Measurements from ENCODE around the gene MAP3K7CL.
A peak's percentile ranks its signal among the peaks of the same experiment; 100 is the strongest.

MAP3K7CL gene

GRCh38 chr21:29102791-29103257, 27.6 kb upstream of the MAP3K7CL start:
- no peak overlapping the region for H3K4me3 ChIP-seq (ENCODE audit: low read depth, low read length)
- H3K36me3 ChIP-seq (ENCODE audit: control insufficient read depth, insufficient read depth, low read length): no peaks in the 10 kb centered on the region
- H3K27me3 ChIP-seq (ENCODE audit: control insufficient read depth, insufficient read depth, low read length): no peaks in the 10 kb centered on the region
- no peak overlapping the region for H3K9ac ChIP-seq (ENCODE audit: low read length)
- peaks cover 3% of the 10 kb centered on the region; the same call in 1 of the 2 replicates for H3K4me1 ChIP-seq (ENCODE audit: control insufficient read depth, insufficient read depth, low read length)
- no peaks in the 10 kb centered on the region; the same call in 1 of the 2 replicates for H3K9me3 ChIP-seq (ENCODE audit: control insufficient read depth, insufficient read depth, low read depth, low read length)
- H3K27ac ChIP-seq (ENCODE audit: low read depth, low read length): no peak overlapping the region

DNA sequence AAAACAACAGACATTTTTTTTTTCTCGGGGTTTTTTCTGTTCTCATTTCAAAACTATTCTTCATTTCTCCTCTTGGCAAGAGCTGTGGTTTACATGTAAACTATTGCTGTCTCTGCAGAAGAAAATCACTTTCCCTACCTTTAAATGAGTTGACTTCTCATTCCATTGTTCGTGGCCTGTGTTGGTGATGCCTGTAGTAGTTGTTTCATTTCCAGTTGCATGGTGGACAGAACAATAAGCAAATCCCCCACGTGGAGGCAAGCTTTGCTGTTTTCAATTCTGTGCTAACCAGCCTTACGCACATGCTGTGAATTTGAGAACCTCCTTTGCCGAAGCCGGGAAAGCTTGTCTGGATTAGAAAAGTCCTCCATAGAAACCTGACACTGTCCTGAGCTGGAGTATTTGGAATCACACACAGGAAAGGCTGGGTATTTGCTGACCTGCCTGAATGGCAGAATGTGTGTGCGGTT, 26.2 kb upstream of the MAP3K7CL start:
- Histone ChIP-seq H3K27me3 (ENCODE audit: control insufficient read depth, insufficient read depth, low read length) (no peaks in the 10 kb centered on the region), H3K4me3 (ENCODE audit: low read depth, low read length) (no peak overlapping the region), H3K27ac (ENCODE audit: low read depth, low read length) (no peak overlapping the region), H3K9me3 (ENCODE audit: control insufficient read depth, insufficient read depth, low read depth, low read length) (no peaks in the 10 kb centered on the region; the same call in 1 of the 2 replicates), H3K36me3 (ENCODE audit: control insufficient read depth, insufficient read depth, low read length) (no peaks in the 10 kb centered on the region), H3K9ac (ENCODE audit: low read length) (no peak overlapping the region), H3K4me1 (ENCODE audit: control insufficient read depth, insufficient read depth, low read length) (peaks cover 3% of the 10 kb centered on the region; the same call in 1 of the 2 replicates)

DNA sequence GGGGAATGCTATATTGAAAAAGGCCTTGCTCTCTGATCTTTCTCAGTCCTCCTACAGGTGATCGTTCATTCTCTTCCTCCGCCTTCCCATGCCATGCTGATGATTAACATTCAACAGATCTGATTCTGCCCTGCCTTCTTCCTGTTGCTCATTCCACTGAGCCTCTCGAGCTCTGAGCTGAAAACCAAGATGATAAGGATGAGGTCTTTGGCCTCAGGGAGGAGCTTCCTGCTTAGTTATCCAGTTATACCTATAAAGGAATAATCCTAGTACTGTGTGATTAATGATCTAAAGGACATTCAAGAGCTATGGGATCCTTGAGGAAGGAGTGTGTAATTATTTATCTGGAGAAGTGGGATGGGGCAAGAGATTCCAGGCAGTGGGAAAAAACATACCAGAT, 25.2 kb upstream of the MAP3K7CL start:
- Histone ChIP-seq H3K4me1 (ENCODE audit: control insufficient read depth, insufficient read depth, low read length) (peaks cover 3% of the 10 kb centered on the region; the same call in 1 of the 2 replicates), H3K9ac (ENCODE audit: low read length) (no peak overlapping the region), H3K36me3 (ENCODE audit: control insufficient read depth, insufficient read depth, low read length) (no peaks in the 10 kb centered on the region), H3K9me3 (ENCODE audit: control insufficient read depth, insufficient read depth, low read depth, low read length) (no peaks in the 10 kb centered on the region; the same call in 1 of the 2 replicates), H3K4me3 (ENCODE audit: low read depth, low read length) (no peak overlapping the region), H3K27me3 (ENCODE audit: control insufficient read depth, insufficient read depth, low read length) (no peaks in the 10 kb centered on the region), H3K27ac (ENCODE audit: low read depth, low read length) (no peak overlapping the region)

GRCh38 chr21:29114765-29115500, 15.5 kb upstream of the MAP3K7CL start:
- Histone ChIP-seq H3K9ac (ENCODE audit: low read length) (peak overlapping the region; percentile 49), H3K4me1 (ENCODE audit: control insufficient read depth, insufficient read depth, low read length) (peaks cover 31% of the 10 kb centered on the region), H3K9me3 (ENCODE audit: control insufficient read depth, insufficient read depth, low read depth, low read length) (no peaks in the 10 kb centered on the region), H3K27ac (ENCODE audit: low read depth, low read length) (peak overlapping the region; percentile 92; the same call in 1 of the 2 replicates), H3K4me3 (ENCODE audit: low read depth, low read length) (no peak overlapping the region), H3K27me3 (ENCODE audit: control insufficient read depth, insufficient read depth, low read length) (no peaks in the 10 kb centered on the region), H3K36me3 (ENCODE audit: control insufficient read depth, insufficient read depth, low read length) (no peaks in the 10 kb centered on the region)

DNA sequence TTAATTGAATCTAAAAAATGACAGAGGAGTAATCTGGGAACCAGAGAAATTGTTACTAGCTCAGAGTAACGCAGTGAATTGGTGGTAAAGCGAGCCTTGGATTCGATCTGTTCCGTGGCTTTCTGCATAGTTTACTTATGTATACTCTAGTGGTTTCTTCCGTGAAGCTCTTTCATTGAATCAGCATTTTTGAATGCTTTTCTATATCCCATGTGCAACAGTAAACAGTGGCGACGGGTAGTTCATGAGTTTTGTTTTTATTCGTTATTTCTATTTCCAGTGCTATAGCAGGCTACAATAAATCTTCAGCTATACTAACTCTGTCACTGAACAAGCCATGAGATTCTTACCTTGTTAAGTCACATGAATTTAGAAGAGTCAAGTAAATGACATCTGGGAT, 14.5 kb upstream of the MAP3K7CL start:
- peak overlapping the region; percentile 92; the same call in 1 of the 2 replicates for H3K27ac ChIP-seq (ENCODE audit: low read depth, low read length)
- no peak overlapping the region for H3K9ac ChIP-seq (ENCODE audit: low read length)
- no peaks in the 10 kb centered on the region for H3K9me3 ChIP-seq (ENCODE audit: control insufficient read depth, insufficient read depth, low read depth, low read length)
- H3K4me3 ChIP-seq (ENCODE audit: low read depth, low read length): no peak overlapping the region
- H3K36me3 ChIP-seq (ENCODE audit: control insufficient read depth, insufficient read depth, low read length): no peaks in the 10 kb centered on the region
- no peaks in the 10 kb centered on the region for H3K27me3 ChIP-seq (ENCODE audit: control insufficient read depth, insufficient read depth, low read length)
- H3K4me1 ChIP-seq (ENCODE audit: control insufficient read depth, insufficient read depth, low read length): peaks cover 31% of the 10 kb centered on the region

DNA sequence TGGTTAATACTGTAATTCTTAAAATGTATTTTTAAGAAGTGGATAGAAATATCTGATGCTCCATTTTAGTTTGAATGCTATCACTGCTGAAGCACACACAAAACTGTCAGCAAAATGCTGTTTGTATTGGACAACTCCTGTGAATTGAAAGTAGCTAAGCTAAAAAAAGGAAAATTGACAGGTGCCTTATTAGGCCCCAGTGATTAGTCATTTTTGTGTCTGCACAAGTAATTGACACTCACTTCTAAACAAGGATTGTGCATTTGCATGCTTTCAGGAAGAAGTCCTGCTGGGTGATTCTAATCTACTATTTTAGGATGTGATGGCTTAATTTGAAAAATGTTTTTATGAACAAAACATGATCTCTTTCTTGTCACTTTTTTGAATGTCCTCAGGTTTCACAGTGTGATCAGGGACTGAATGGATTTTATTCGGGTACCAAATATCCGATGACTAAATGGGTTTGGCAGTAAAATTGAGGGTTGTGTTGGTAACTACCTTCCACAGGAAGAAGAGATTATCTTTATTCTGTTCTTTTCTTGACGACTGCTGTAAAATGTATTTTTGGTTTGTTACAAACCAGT, 13.0 kb upstream of the MAP3K7CL start:
- no peak overlapping the region for H3K27ac ChIP-seq (ENCODE audit: low read depth, low read length)
- no peak overlapping the region for H3K9ac ChIP-seq (ENCODE audit: low read length)
- H3K4me1 ChIP-seq (ENCODE audit: control insufficient read depth, insufficient read depth, low read length): peaks cover 25% of the 10 kb centered on the region
- no peaks in the 10 kb centered on the region for H3K36me3 ChIP-seq (ENCODE audit: control insufficient read depth, insufficient read depth, low read length)
- H3K4me3 ChIP-seq (ENCODE audit: low read depth, low read length): no peak overlapping the region
- H3K27me3 ChIP-seq (ENCODE audit: control insufficient read depth, insufficient read depth, low read length): no peaks in the 10 kb centered on the region
- H3K9me3 ChIP-seq (ENCODE audit: control insufficient read depth, insufficient read depth, low read depth, low read length): no peaks in the 10 kb centered on the region

GRCh38 chr21:29121759-29122158, 8.7 kb upstream of the MAP3K7CL start:
- Histone ChIP-seq H3K4me3 (ENCODE audit: low read depth, low read length) (no peak overlapping the region), H3K27ac (ENCODE audit: low read depth, low read length) (no peak overlapping the region), H3K36me3 (ENCODE audit: control insufficient read depth, insufficient read depth, low read length) (no peaks in the 10 kb centered on the region), H3K9ac (ENCODE audit: low read length) (no peak overlapping the region), H3K27me3 (ENCODE audit: control insufficient read depth, insufficient read depth, low read length) (no peaks in the 10 kb centered on the region), H3K9me3 (ENCODE audit: control insufficient read depth, insufficient read depth, low read depth, low read length) (no peaks in the 10 kb centered on the region), H3K4me1 (ENCODE audit: control insufficient read depth, insufficient read depth, low read length) (peaks cover 6% of the 10 kb centered on the region; the same call in 1 of the 2 replicates)

DNA sequence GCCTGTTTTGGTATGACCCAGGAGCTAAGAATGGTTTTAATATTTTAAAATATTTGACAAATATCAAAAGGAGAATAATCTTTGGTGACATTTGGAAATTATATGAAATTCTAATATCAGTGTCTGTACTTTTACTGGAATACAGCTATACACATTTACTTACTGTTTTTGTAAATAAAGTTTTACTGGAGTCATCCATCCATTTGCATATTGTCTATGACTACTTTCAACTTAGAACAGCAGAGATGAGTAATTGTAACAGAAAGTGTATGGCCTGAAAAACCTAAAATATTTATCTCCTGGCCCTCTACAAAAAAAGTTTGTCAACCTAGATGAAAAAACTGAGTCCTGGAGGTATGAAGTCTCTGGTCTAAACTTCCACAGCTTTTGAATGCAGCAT, 5.8 kb upstream of the MAP3K7CL start:
- Histone ChIP-seq H3K9me3 (ENCODE audit: control insufficient read depth, insufficient read depth, low read depth, low read length) (peaks cover 7% of the 10 kb centered on the region; the same call in 1 of the 2 replicates), H3K9ac (ENCODE audit: low read length) (no peak overlapping the region), H3K4me3 (ENCODE audit: low read depth, low read length) (no peak overlapping the region), H3K4me1 (ENCODE audit: control insufficient read depth, insufficient read depth, low read length) (no peaks in the 10 kb centered on the region), H3K27ac (ENCODE audit: low read depth, low read length) (no peak overlapping the region), H3K36me3 (ENCODE audit: control insufficient read depth, insufficient read depth, low read length) (no peaks in the 10 kb centered on the region), H3K27me3 (ENCODE audit: control insufficient read depth, insufficient read depth, low read length) (no peaks in the 10 kb centered on the region)

GRCh38 chr21:29125191-29125590, 5.3 kb upstream of the MAP3K7CL start:
- Histone ChIP-seq H3K9me3 (ENCODE audit: control insufficient read depth, insufficient read depth, low read depth, low read length) (peaks cover 8% of the 10 kb centered on the region; the same call in 1 of the 2 replicates), H3K27me3 (ENCODE audit: control insufficient read depth, insufficient read depth, low read length) (no peaks in the 10 kb centered on the region), H3K36me3 (ENCODE audit: control insufficient read depth, insufficient read depth, low read length) (no peaks in the 10 kb centered on the region), H3K4me3 (ENCODE audit: low read depth, low read length) (no peak overlapping the region), H3K4me1 (ENCODE audit: control insufficient read depth, insufficient read depth, low read length) (no peaks in the 10 kb centered on the region), H3K9ac (ENCODE audit: low read length) (no peak overlapping the region), H3K27ac (ENCODE audit: low read depth, low read length) (no peak overlapping the region)

DNA sequence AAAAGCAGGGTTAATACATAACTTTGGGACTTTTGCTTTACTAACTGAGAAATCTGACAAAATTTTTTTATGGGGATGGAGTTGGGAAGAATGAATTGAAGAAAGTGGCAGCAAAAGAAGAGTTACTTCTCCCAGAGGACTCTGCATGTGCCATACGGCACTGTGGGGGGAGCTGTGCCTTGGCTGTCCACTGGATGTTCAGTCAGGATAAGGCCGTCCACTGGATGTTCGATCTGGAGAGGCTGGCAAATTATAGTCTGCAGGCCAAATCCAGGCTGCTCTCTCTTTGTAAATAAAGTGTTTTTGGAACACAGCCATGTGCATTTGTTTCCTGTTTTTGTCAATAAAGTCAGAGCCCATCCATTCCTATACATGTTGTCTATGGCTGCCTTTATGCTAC, 4.5 kb upstream of the MAP3K7CL start:
- Histone ChIP-seq H3K4me3 (ENCODE audit: low read depth, low read length) (no peak overlapping the region), H3K9me3 (ENCODE audit: control insufficient read depth, insufficient read depth, low read depth, low read length) (peaks cover 8% of the 10 kb centered on the region; the same call in 1 of the 2 replicates), H3K9ac (ENCODE audit: low read length) (no peak overlapping the region), H3K4me1 (ENCODE audit: control insufficient read depth, insufficient read depth, low read length) (no peaks in the 10 kb centered on the region), H3K27ac (ENCODE audit: low read depth, low read length) (no peak overlapping the region), H3K27me3 (ENCODE audit: control insufficient read depth, insufficient read depth, low read length) (peaks cover 3% of the 10 kb centered on the region; the same call in 1 of the 2 replicates), H3K36me3 (ENCODE audit: control insufficient read depth, insufficient read depth, low read length) (no peaks in the 10 kb centered on the region)

GRCh38 chr21:29133241-29133640, 2.8 kb downstream of the MAP3K7CL start:
- Histone ChIP-seq H3K27me3 (ENCODE audit: control insufficient read depth, insufficient read depth, low read length) (peaks cover 3% of the 10 kb centered on the region; the same call in 1 of the 2 replicates), H3K4me1 (ENCODE audit: control insufficient read depth, insufficient read depth, low read length) (0 out of 2 replicates have a peak, but pooled peaks cover 2% of the 10 kb centered on the region), H3K9me3 (ENCODE audit: control insufficient read depth, insufficient read depth, low read depth, low read length) (peaks cover 8% of the 10 kb centered on the region; the same call in 1 of the 2 replicates), H3K27ac (ENCODE audit: low read depth, low read length) (no peak overlapping the region), H3K36me3 (ENCODE audit: control insufficient read depth, insufficient read depth, low read length) (no peaks in the 10 kb centered on the region), H3K9ac (ENCODE audit: low read length) (no peak overlapping the region), H3K4me3 (ENCODE audit: low read depth, low read length) (no peak overlapping the region)
